OCI-M1 (cell line): Measurements from ENCODE around the gene NUP93.
A peak's percentile ranks its signal among the peaks of the same experiment; 100 is the strongest.
"Not testable (repeated sequence)": the region's sequence is repeated elsewhere in the genome, so short reads cannot be mapped to it uniquely, and the experiment has no call there.

Experiments
- DNase-seq: peaks from one replicate; lab custom pipeline; 2025; lab: John Stamatoyannopoulos, UW

The NUP93 gene

GRCh38 chr16:56779906-56780305 lies 50.0 kb downstream of the NUP93 start:
- DNase-seq, result no peak

- peak; percentile 67 for DNase-seq
Observed at GRCh38 chr16:56780646-56781045, 50.7 kb downstream of the NUP93 start.

- no peak for DNase-seq
Observed at GRCh38 chr16:56781528-56781961, 51.6 kb downstream of the NUP93 start.

- DNase-seq, result no peak
Observed at GRCh38 chr16:56783344-56783743, 53.4 kb downstream of the NUP93 start.

- DNase-seq, result no peak
Observed at GRCh38 chr16:56785317-56785716, 55.4 kb downstream of the NUP93 start.

DNA sequence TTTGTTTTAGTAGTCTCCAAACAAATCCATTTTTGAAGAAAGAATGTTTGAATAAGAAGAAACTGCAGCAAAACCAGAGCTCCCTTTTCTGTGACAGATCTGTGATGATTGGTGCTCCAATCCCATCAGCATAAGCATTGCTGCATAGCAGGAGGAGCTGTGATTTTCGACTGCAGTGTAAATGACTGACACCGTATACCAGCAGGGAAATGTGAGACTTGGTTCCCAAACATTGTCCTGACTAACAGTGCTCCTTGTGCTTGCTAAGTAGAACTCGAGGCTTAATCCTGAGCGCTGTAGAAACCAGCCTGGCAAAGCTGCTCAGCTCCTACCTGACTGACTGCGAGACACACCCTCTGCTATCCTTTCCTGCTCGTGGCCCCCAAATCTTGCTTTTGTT lies 57.2 kb downstream of the NUP93 start:
- no peak for DNase-seq

DNA sequence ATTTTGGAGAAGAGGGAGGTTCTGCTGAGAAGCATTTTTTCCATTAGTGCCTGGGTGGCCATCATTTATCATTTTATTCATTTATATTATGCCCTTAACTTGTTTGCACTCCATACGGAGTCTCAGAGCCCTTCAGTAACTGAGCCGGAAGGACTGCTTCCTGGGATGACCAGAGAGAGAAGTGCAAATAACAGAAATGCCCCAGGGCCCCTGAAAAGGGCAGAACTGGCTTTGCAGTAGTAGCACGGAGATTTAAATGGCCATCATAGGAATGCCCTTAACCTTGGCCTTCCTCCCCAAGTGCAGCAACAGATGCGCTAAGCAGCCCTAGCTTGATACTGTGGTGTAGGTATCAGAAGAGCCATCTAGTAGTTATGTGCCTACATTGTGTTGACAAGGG lies 58.5 kb downstream of the NUP93 start:
- no peak for DNase-seq

DNA sequence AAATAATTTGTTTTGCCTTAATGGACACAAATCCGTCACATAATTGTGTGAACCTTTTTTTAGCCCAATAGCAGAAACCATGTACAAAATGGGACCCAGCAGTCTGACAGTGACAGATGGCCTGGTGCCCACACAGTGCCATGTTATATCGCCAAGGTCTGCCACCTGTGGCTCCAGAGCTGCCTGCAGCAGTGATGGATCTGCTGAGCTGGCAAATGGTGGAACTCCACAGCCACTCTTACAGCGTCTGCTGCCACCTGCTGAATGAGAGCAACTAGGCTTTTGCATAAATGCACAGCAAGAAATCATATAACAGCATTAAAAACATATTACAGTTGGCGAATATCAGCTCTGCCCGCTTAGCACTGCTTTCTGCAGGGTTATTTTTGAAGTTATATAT lies 59.4 kb downstream of the NUP93 start:
- peak; percentile 50 for DNase-seq

- DNase-seq, result no peak
Observed at GRCh38 chr16:56792967-56793366, 63.0 kb downstream of the NUP93 start.

DNA sequence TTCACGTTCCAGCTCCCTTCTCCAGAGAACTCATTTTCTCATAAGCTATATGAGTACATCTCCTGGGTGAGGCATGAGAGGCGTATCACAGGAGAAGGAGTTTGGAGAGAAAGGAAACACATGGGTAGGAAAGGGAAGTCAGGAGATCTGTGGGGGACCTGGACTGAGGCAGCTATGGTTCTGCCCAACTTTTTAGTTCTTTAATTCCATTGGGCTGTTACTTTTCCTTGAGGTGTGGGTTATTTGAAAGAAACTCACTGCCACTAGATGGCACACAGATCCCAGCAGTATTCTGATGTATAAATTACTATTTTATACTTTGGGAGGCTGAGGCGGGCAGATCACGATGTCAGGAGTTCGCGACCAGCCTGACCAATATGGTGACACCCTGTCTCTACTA lies 63.6 kb downstream of the NUP93 start:
- DNase-seq, result no peak

- no peak for DNase-seq
Observed at GRCh38 chr16:56795011-56795410, 65.1 kb downstream of the NUP93 start.

GRCh38 chr16:56797038-56797437 lies 67.1 kb downstream of the NUP93 start:
- not testable (repeated sequence) for DNase-seq

- no peak for DNase-seq
Observed at GRCh38 chr16:56797861-56798260, 67.9 kb downstream of the NUP93 start.

GRCh38 chr16:56798955-56799354 lies 69.0 kb downstream of the NUP93 start:
- DNase-seq, result no peak

DNA sequence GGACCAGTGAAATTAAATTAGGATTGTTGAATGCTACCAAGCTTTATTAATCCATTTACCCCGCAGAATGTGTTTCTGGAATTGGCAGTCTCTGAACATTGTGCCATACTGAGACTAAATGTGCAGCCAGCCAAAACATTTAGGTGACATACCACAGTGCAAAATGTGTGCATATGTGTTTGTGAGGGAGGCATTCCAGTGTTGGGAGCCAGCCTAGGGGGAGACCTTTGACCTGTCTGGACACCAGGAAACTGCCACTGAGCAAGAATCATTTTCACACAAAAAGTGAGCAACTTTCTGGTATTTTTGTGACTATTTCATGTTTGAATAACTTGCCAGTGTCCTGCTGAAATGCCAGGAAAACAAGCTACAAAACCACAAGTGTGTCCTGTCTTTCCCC lies 70.4 kb downstream of the NUP93 start:
- DNase-seq, result no peak

DNA sequence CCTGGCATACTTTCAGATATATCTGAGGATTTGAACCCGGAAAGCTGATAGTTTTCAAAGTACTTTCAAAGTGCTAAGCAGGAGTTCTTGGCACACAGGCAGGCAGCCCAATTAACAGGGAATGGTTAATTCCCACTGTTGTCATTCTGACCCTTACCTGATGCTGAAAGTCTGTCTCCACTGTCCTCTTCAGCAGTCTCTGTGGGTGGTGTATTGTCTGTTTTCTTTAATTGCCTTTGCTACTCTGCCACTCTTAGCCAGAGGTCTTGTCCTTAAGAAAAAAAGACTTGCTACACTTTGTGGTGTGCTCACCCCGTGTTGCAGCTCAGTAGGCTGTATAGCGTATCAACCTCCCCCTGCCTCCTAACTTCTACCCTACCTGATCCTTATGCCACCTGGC lies 71.8 kb downstream of the NUP93 start:
- no peak for DNase-seq

- DNase-seq, result no peak
Observed at GRCh38 chr16:56807011-56807675, 77.2 kb downstream of the NUP93 start.

- not testable (repeated sequence) for DNase-seq
Observed at GRCh38 chr16:56807676-56808067, 77.7 kb downstream of the NUP93 start.

DNA sequence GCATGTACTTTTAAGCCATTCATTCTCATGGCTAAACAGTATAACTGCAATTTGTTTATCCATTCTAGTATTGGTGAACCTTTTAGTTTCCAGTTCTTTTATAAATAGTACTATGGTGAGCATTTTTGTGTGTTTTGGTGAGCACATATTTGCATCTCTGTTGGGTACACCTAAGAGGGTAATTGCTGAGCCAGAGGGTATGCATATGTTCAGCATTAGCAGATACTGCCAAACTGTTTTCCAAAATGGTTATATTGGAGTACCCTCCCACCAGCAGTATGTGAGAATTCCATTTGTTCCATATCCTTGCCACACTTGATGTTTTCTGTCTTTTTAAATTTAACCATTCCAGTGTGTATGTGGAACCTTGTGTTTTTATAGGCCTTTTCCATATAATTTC lies 81.0 kb downstream of the NUP93 start:
- DNase-seq, result no peak

- DNase-seq, result not testable (repeated sequence)
Observed at GRCh38 chr16:56811602-56812001, 81.7 kb downstream of the NUP93 start.

- no peak for DNase-seq
Observed at GRCh38 chr16:56812884-56813283, 83.0 kb downstream of the NUP93 start.

- no peak for DNase-seq
Observed at GRCh38 chr16:56814537-56815432, 84.9 kb downstream of the NUP93 start.

GRCh38 chr16:56815721-56816120 lies 85.8 kb downstream of the NUP93 start:
- DNase-seq, result no peak
